Caco-2 (cell line): ENCODE measurements around the gene MAIP1. TPM values are rescaled to one million over a fixed set of nuclear protein-coding genes. Genes with fewer than 3 reads are reported as not detected.

Source experiments
- BruUV-seq: library from RNA; stranded (reverse); fragments of 400-500 nt; replicated peaks from 2 replicates; lab custom pipeline; 2021; lab: Mats Ljungman, UMichigan
- CTCF ChIA-PET: fragments of 300-600 bp; sonication (Branson Sonifier 250); formaldehyde crosslinking; loops from one replicate; lab custom pipeline; 2022; ENCODE audit warnings: antibody characterized with exemption; lab: Charles Lee
- POLR2A ChIA-PET: fragments of 300-600 bp; sonication (Branson Sonifier 250); formaldehyde crosslinking; loops from one replicate; lab custom pipeline; 2022; ENCODE audit warnings: antibody characterized with exemption; lab: Charles Lee
- DNase-seq, 2 experiments: peaks; one replicate each; pipeline versions ENCODE4 v3.0.0 to v3.0.0-alpha.2; 2020 to 2022
- H3K27me3 ChIP-seq: replicated peaks from 2 replicates; pipeline ENCODE4 v1.6.0; 2011; ENCODE audit warnings: low read length; ENCODE audit not compliant: control insufficient read depth, insufficient read depth
- H3K36me3 ChIP-seq: 2 replicates; pipeline ENCODE4 v1.5.1; 2011; ENCODE audit warnings: low read length; ENCODE audit not compliant: control insufficient read depth, insufficient read depth
- H3K4me1 ChIP-seq: fragments of 250-450 bp; sonication (Bioruptor Pico); 2 replicates; pipeline ENCODE4 v1.5.1; 2020; ENCODE audit warnings: mild to moderate bottlenecking
- H3K4me3 ChIP-seq: 2 replicates; pipeline ENCODE4 v1.5.1; 2011; ENCODE audit warnings: low read depth, mild to moderate bottlenecking, control low read depth, low read length
- H3K9me3 ChIP-seq: fragments of 250-450 bp; sonication (Bioruptor Pico); 2 replicates; pipeline ENCODE4 v1.5.1; 2020; ENCODE audit warnings: mild to moderate bottlenecking, moderate library complexity
- H3K27ac Mint-ChIP-seq: one replicate; pipeline ENCODE4 v1.8.0; 2022; ENCODE audit warnings: mixed read lengths; ENCODE audit not compliant: unreplicated experiment
- H3K27me3 Mint-ChIP-seq: one replicate; pipeline ENCODE4 v1.8.0; 2022; ENCODE audit warnings: mixed read lengths; ENCODE audit not compliant: insufficient read depth, unreplicated experiment
- H3K36me3 Mint-ChIP-seq: one replicate; pipeline ENCODE4 v1.8.0; 2022; ENCODE audit warnings: mild to moderate bottlenecking, mixed read lengths; ENCODE audit not compliant: insufficient read depth, unreplicated experiment
- H3K4me1 Mint-ChIP-seq: one replicate; pipeline ENCODE4 v1.8.0; 2022; ENCODE audit warnings: low read depth, mixed read lengths; ENCODE audit not compliant: unreplicated experiment
- H3K4me3 Mint-ChIP-seq: one replicate; pipeline ENCODE4 v1.8.0; 2022; ENCODE audit warnings: mild to moderate bottlenecking, moderate library complexity, mixed read lengths; ENCODE audit not compliant: unreplicated experiment
- H3K9me3 Mint-ChIP-seq: one replicate; pipeline ENCODE4 v1.8.0; 2022; ENCODE audit warnings: mixed read lengths; ENCODE audit not compliant: unreplicated experiment
- CTCF ChIP-seq, 2 experiments: fragments of 200-600 bp in 1 of 2; IDR thresholded peaks; 1 replicate in 1 of 2; 2 replicates in 1 of 2; pipeline versions ENCODE4 v1.5.1 to v1.8.0; 2011 to 2022; ENCODE audit warnings: antibody characterized with exemption in 1 of 2, control low read depth in 1 of 2, inconsistent platforms in 1 of 2, low read depth in 1 of 2, low read length in 1 of 2, mild to moderate bottlenecking in 1 of 2, moderate library complexity in 1 of 2; ENCODE audit not compliant: insufficient read depth in 1 of 2, severe bottlenecking in 1 of 2, unreplicated experiment in 1 of 2
- intact Hi-C: fragments of 100-400 bp; cut with micrococcal nuclease; formaldehyde crosslinking; loops from one replicate; pipeline ENCODE4 v1.10.0; 2022; ENCODE audit not compliant: unreplicated experiment
- total RNA-seq: library from RNA; stranded (reverse); gene quantifications from 2 replicates; pipeline ENCODE4 v1.2.3, GENCODE V29; 2022

Gene MAIP1
- total RNA-seq, 1 experiment from 2014 or later, result 42.1 TPM

DNA sequence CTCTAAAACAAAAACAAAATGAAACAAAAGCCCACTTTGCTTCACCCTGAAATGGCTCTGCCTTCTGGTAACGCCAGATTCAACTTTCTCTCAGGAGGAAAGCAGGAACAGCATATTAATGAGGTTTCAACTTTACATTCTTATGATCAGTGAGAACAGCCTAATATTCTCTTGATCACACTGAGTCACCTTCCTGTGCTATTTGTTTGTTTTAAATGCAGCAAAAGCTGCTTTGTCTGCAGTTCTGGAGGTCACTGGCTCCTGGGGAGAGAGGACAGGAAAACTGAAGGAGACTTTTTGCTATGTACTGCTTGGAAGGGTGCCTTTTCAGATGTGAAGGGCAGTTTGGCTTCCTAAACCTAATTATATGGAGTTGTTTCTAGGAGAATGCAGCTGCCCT lies 48.1 kb downstream of the MAIP1 start:
- no peak overlapping the region for H3K27ac Mint-ChIP-seq
- Histone ChIP-seq H3K4me1 (no peaks in the 10 kb centered on the region), H3K4me3 (no peak overlapping the region), H3K36me3 (no peaks in the 10 kb centered on the region), H3K27me3 (no peaks in the 10 kb centered on the region), H3K9me3 (no peaks in the 10 kb centered on the region)
- no peaks in the 10 kb centered on the region for H3K36me3 Mint-ChIP-seq
- peaks cover 7% of the 10 kb centered on the region for H3K9me3 Mint-ChIP-seq
- ChIA-PET POLR2A (no interaction called here), CTCF (no interaction called here)
- H3K4me3 Mint-ChIP-seq, result no peak overlapping the region
- no peak for TF ChIP-seq CTCF (IDR thresholded peaks at IDR 0.05; ENCODE audit: insufficient read depth in 1 of 2, low read depth in 1 of 2, low read length in 1 of 2, severe bottlenecking in 1 of 2, unreplicated experiment in 1 of 2)
- intact Hi-C loops, result no loop called here
- H3K27me3 Mint-ChIP-seq, result no peaks in the 10 kb centered on the region
- no peaks in the 10 kb centered on the region for H3K4me1 Mint-ChIP-seq
- BruUV-seq, result no TSS peak
- DNase-seq, result no peak

- Histone ChIP-seq H3K27me3 (no peaks in the 10 kb centered on the region), H3K4me1 (no peaks in the 10 kb centered on the region), H3K4me3 (no peak overlapping the region), H3K36me3 (no peaks in the 10 kb centered on the region), H3K9me3 (no peaks in the 10 kb centered on the region)
- no peak for DNase-seq
- H3K9me3 Mint-ChIP-seq, result peaks cover 10% of the 10 kb centered on the region
- ChIA-PET POLR2A (no interaction called here), CTCF (no interaction called here)
- no peaks in the 10 kb centered on the region for H3K4me1 Mint-ChIP-seq
- no peaks in the 10 kb centered on the region for H3K36me3 Mint-ChIP-seq
- H3K4me3 Mint-ChIP-seq, result no peak overlapping the region
- H3K27ac Mint-ChIP-seq, result no peak overlapping the region
- BruUV-seq, result no TSS peak
- intact Hi-C loops, result no loop called here
- no peak for TF ChIP-seq CTCF (IDR thresholded peaks at IDR 0.05; ENCODE audit: insufficient read depth in 1 of 2, low read depth in 1 of 2, low read length in 1 of 2, severe bottlenecking in 1 of 2, unreplicated experiment in 1 of 2)
- no peaks in the 10 kb centered on the region for H3K27me3 Mint-ChIP-seq
Observed at GRCh38 chr2:200005675-200006074, 50.3 kb downstream of the MAIP1 start.

DNA sequence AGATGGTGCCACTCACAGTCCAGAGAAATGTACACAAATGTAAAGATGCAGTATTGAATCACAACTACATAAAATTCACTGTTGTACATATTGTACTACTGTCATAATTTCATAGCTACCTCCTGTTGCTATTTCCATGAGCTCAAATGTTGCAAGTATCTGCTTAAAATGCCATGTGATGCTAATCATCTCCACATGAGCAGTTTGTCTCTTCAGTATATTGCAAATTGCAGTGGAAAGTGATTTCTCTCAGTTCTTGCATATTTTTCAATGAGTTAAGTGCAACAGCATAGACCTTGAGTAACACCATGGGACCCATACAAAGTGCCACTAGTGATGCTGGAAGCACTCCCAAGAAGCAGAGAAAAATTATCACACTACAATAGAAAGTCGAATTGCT lies 51.9 kb downstream of the MAIP1 start:
- CTCF ChIA-PET, result no interaction called here
- Mint-ChIP-seq H3K9me3 (peaks cover 15% of the 10 kb centered on the region), H3K4me3 (no peak overlapping the region), H3K27me3 (no peaks in the 10 kb centered on the region), H3K36me3 (no peaks in the 10 kb centered on the region), H3K4me1 (no peaks in the 10 kb centered on the region), H3K27ac (no peak overlapping the region)
- no peak for TF ChIP-seq CTCF (IDR thresholded peaks at IDR 0.05; ENCODE audit: insufficient read depth in 1 of 2, low read depth in 1 of 2, low read length in 1 of 2, severe bottlenecking in 1 of 2, unreplicated experiment in 1 of 2)
- H3K27me3 ChIP-seq, result no peaks in the 10 kb centered on the region
- intact Hi-C loops, result no loop called here
- H3K36me3 ChIP-seq, result no peaks in the 10 kb centered on the region
- no TSS peak for BruUV-seq
- H3K9me3 ChIP-seq, result no peaks in the 10 kb centered on the region
- no peaks in the 10 kb centered on the region for H3K4me1 ChIP-seq
- POLR2A ChIA-PET, result no interaction called here
- DNase-seq, result no peak
- H3K4me3 ChIP-seq, result no peak overlapping the region
